SJCRH30 (cell line): Measurements from ENCODE around the gene LANCL1. TPM values are rescaled to one million over a fixed set of nuclear protein-coding genes. Genes with fewer than 3 reads are reported as not detected.
"Not testable (repeated sequence)": the region's sequence is repeated elsewhere in the genome, so short reads cannot be mapped to it uniquely, and the experiment has no call there.

Experiments
- DNase-seq, 2 experiments: peaks; one replicate each; pipeline ENCODE4 v3.0.0-alpha.2; 2015 to 2020
- H3K27ac ChIP-seq: fragments of 250-450 bp; sonication (Bioruptor Pico); 2 replicates; pipeline ENCODE4 v1.5.1; 2020; ENCODE audit warnings: mild to moderate bottlenecking, moderate library complexity
- H3K27me3 ChIP-seq: fragments of 250-450 bp; sonication (Bioruptor Pico); 2 replicates; pipeline ENCODE4 v1.5.1; 2020; ENCODE audit warnings: mild to moderate bottlenecking, moderate library complexity
- H3K36me3 ChIP-seq: fragments of 250-450 bp; sonication (Bioruptor Pico); 2 replicates; pipeline ENCODE4 v1.5.1; 2020; ENCODE audit warnings: mild to moderate bottlenecking, moderate library complexity
- H3K4me1 ChIP-seq: fragments of 250-450 bp; sonication (Bioruptor Pico); 2 replicates; pipeline ENCODE4 v1.5.1; 2020; ENCODE audit warnings: mild to moderate bottlenecking, moderate library complexity
- H3K4me3 ChIP-seq: fragments of 250-450 bp; sonication (Bioruptor Pico); 2 replicates; pipeline ENCODE4 v1.5.1; 2020; ENCODE audit warnings: mild to moderate bottlenecking, moderate library complexity
- H3K9me3 ChIP-seq: fragments of 250-450 bp; sonication (Bioruptor Pico); replicated peaks from 2 replicates; pipeline ENCODE4 v1.5.1; 2020; ENCODE audit warnings: mild to moderate bottlenecking, moderate library complexity
- total RNA-seq: library from RNA; depleted of rRNA; stranded (reverse); fragments of >200 nt; shearing (Covaris generic); gene quantifications from 2 replicates; pipeline ENCODE4 v1.2.3, GENCODE V29; 2014

The LANCL1 gene
- total RNA-seq, 1 experiment from 2014 or later = 42.9 TPM

- no peaks in the 10 kb centered on the region; the same call in none of the 2 replicates for H3K4me1 ChIP-seq
- H3K9me3 ChIP-seq = no peaks in the 10 kb centered on the region
- no peak overlapping the region for H3K27ac ChIP-seq
- no peak for DNase-seq
- H3K4me3 ChIP-seq = no peak overlapping the region
- H3K27me3 ChIP-seq = no peaks in the 10 kb centered on the region
- H3K36me3 ChIP-seq = no peaks in the 10 kb centered on the region
These were observed 2.1 kb upstream of the LANCL1 start for GRCh38 chr2:210478661-210479060.

DNA sequence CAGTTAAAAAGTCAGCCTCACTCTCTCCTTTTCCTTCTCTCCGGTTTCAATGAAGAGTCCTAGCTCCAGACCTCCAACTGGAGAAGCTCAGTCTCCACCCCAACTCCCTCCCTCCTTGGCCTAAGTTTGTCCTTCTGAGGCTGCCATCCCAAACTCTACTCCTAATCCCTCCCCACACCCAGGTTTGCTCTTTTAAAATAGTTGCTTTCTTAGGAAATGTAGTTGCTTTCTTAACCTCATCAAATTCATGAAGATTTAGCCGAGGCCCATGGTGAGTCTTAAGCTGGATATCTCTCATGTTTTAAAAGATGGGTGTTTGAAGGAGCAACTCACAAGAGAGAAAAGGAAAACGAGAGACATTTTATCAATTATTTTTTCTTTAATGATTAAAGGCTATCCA is 937 bp upstream of the LANCL1 start:
- Histone ChIP-seq H3K27ac (peak overlapping the region; percentile 10; the same call in 1 of the 2 replicates), H3K36me3 (no peaks in the 10 kb centered on the region), H3K4me3 (peak overlapping the region; percentile 83), H3K27me3 (no peaks in the 10 kb centered on the region), H3K4me1 (no peaks in the 10 kb centered on the region; the same call in none of the 2 replicates), H3K9me3 (no peaks in the 10 kb centered on the region)
- peak; percentile 44 to 64 for DNase-seq

DNA sequence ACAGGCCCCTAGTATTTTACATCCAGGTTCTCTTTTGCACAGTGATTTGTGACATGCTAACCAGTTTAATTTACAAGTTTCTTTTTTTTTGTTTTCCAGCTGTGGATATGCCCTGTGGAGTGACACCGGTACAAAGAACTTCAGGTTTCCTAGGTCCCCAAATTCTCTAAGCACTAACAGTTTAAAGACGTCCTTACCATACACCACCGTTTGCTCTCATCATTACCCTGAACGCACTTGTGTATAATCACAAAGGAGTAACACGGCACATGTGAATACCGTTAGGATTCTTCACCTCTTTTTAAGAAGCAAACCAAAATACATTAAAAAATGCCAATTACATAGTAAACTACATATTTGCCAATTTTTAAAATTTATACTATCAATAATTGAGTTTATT is 853 bp downstream of the LANCL1 start:
- H3K4me3 ChIP-seq = peak overlapping the region; percentile 83
- H3K36me3 ChIP-seq = peaks cover 8% of the 10 kb centered on the region
- H3K27me3 ChIP-seq = no peaks in the 10 kb centered on the region
- no peaks in the 10 kb centered on the region; the same call in none of the 2 replicates for H3K4me1 ChIP-seq
- no peaks in the 10 kb centered on the region for H3K9me3 ChIP-seq
- DNase-seq = peak in 1 of 2 experiments; percentile 5
- H3K27ac ChIP-seq = peak overlapping the region; percentile 69

DNA sequence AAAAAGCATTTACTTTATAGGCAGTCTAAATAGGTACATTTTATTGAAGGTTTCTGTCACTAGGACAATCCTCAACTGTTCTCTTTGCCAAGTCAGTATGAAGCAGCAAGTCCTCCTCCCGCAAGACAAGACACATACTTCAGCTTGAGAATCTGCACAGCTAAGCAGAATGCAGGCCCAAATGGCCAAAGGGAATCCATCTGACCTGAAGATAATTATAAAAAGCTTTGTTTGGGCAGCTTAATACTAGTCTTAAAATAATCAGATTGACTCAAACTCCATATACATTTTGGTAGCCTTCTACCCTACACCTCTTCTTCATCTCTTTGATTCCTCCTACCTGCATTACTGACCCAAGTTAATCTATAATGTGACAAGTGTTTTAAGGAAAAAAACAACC is 1.8 kb downstream of the LANCL1 start:
- no peak for DNase-seq
- Histone ChIP-seq H3K27ac (no peak overlapping the region), H3K27me3 (no peaks in the 10 kb centered on the region), H3K4me1 (no peaks in the 10 kb centered on the region; the same call in 1 of the 2 replicates), H3K4me3 (no peak overlapping the region), H3K36me3 (peaks cover 15% of the 10 kb centered on the region), H3K9me3 (no peaks in the 10 kb centered on the region)

- DNase-seq = no peak
- no peak overlapping the region for H3K27ac ChIP-seq
- no peaks in the 10 kb centered on the region for H3K4me1 ChIP-seq
These were observed 15.2 kb downstream of the LANCL1 start for GRCh38 chr2:210461401-210461800.

GRCh38 chr2:210460322-210461227 is 16.0 kb downstream of the LANCL1 start:
- Histone ChIP-seq H3K4me1 (no peaks in the 10 kb centered on the region), H3K4me3 (no peak overlapping the region), H3K36me3 (peaks cover 34% of the 10 kb centered on the region), H3K9me3 (no peaks in the 10 kb centered on the region), H3K27me3 (no peaks in the 10 kb centered on the region), H3K27ac (no peak overlapping the region)
- no peak for DNase-seq

More at GRCh38 chr2:210461401-210461800, 15.2 kb downstream of the LANCL1 start:
- Histone ChIP-seq H3K36me3 (peaks cover 34% of the 10 kb centered on the region), H3K4me3 (no peak overlapping the region), H3K27me3 (no peaks in the 10 kb centered on the region), H3K9me3 (no peaks in the 10 kb centered on the region)

DNA sequence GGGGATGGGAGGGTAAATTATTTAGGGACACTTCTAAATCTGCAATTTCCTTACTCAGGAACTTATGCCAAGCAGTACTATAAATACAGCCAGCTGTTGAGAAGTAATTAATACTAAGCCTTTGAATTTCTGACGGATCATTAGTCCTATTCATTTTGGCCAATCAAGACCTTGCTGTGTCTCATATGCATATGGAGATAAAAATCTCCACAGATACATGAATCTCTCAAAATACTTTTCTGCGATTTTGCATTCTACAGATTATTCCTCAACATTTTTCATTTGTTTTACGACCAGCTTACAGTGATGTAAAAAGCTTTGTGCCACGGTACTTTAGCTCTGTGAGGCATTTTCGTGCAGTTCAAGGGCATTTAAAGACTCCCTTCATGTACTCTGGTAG is 16.7 kb downstream of the LANCL1 start:
- H3K27ac ChIP-seq = no peak overlapping the region
- no peak for DNase-seq
- H3K9me3 ChIP-seq = no peaks in the 10 kb centered on the region

DNA sequence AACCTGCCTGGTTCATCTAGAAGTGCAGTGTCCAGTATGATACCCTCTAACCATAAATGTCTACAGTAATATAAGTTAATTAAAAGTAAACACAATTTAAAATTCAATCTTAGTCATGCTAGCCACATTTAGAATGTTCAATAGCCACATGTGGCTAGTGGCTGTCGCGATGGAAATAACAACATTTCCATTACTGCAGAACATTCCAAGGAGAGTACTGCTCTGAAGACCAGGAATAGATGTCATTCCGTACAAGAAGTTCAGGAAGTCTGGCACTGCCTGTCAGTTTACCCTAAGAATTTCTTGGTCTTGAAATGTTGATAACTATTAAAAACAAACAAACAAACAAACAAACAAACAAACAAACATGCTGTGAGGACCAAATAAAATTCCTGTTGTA is 17.2 kb downstream of the LANCL1 start:
- no peak for DNase-seq
- H3K4me3 ChIP-seq = no peak overlapping the region
- H3K27ac ChIP-seq = no peak overlapping the region
- peaks cover 38% of the 10 kb centered on the region for H3K36me3 ChIP-seq
- no peaks in the 10 kb centered on the region for H3K9me3 ChIP-seq
- no peaks in the 10 kb centered on the region for H3K27me3 ChIP-seq
- no peaks in the 10 kb centered on the region for H3K4me1 ChIP-seq

More for the DNA sequence above, 16.7 kb downstream of the LANCL1 start:
- Histone ChIP-seq H3K36me3 (peaks cover 34% of the 10 kb centered on the region), H3K27me3 (no peaks in the 10 kb centered on the region), H3K4me1 (no peaks in the 10 kb centered on the region), H3K4me3 (no peak overlapping the region)

- Histone ChIP-seq H3K27ac (no peak overlapping the region), H3K4me3 (no peak overlapping the region), H3K9me3 (no peaks in the 10 kb centered on the region), H3K27me3 (no peaks in the 10 kb centered on the region), H3K4me1 (no peaks in the 10 kb centered on the region), H3K36me3 (peaks cover 31% of the 10 kb centered on the region)
- no peak for DNase-seq
These were observed 18.2 kb downstream of the LANCL1 start for GRCh38 chr2:210458395-210458794.

GRCh38 chr2:210456571-210456970 is 20.0 kb downstream of the LANCL1 start:
- no peaks in the 10 kb centered on the region for H3K4me1 ChIP-seq
- H3K4me3 ChIP-seq = no peak overlapping the region
- no peaks in the 10 kb centered on the region for H3K9me3 ChIP-seq
- peaks cover 34% of the 10 kb centered on the region for H3K36me3 ChIP-seq
- DNase-seq = no peak
- no peak overlapping the region for H3K27ac ChIP-seq
- H3K27me3 ChIP-seq = no peaks in the 10 kb centered on the region

- H3K36me3 ChIP-seq = peaks cover 29% of the 10 kb centered on the region
- no peaks in the 10 kb centered on the region for H3K4me1 ChIP-seq
- no peak overlapping the region for H3K4me3 ChIP-seq
- H3K27me3 ChIP-seq = no peaks in the 10 kb centered on the region
- peaks cover 5% of the 10 kb centered on the region; the same call in 1 of the 2 replicates for H3K9me3 ChIP-seq
- no peak overlapping the region for H3K27ac ChIP-seq
- DNase-seq = no peak
These were observed 22.2 kb downstream of the LANCL1 start for GRCh38 chr2:210454336-210454735.

- no peaks in the 10 kb centered on the region for H3K27me3 ChIP-seq
- no peaks in the 10 kb centered on the region for H3K4me1 ChIP-seq
- DNase-seq = no peak
- peaks cover 8% of the 10 kb centered on the region; the same call in 1 of the 2 replicates for H3K9me3 ChIP-seq
- no peak overlapping the region for H3K4me3 ChIP-seq
- no peak overlapping the region for H3K27ac ChIP-seq
- peaks cover 22% of the 10 kb centered on the region for H3K36me3 ChIP-seq
These were observed 24.4 kb downstream of the LANCL1 start for GRCh38 chr2:210452194-210452593.

GRCh38 chr2:210450942-210451341 is 25.6 kb downstream of the LANCL1 start:
- not testable (repeated sequence) for H3K4me1 ChIP-seq, H3K4me3 ChIP-seq, H3K27ac ChIP-seq, H3K9me3 ChIP-seq, DNase-seq, H3K27me3 ChIP-seq
- H3K36me3 ChIP-seq = peaks cover 18% of the 10 kb centered on the region

DNA sequence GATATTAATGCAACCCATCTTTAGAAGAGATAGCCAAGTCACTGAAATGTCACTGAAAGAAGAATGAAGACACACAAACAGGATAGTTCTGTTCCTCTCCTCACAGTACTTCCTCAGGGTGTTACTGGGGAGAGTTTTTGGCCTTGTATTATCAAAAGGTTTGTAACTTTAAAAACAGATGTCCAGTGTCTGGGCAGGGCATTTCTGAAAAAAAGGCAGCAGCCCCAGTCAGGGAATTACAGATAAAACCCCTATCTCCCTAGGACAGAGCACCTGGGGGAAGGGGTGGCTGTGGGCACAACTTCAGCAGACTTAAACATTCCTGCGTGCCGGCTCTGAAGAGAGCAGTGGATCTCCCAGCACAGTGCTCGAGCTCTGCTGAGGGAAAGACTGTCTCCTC is 30.8 kb downstream of the LANCL1 start:
- Histone ChIP-seq H3K27ac (no peak overlapping the region), H3K9me3 (peaks cover 6% of the 10 kb centered on the region; the same call in 1 of the 2 replicates), H3K4me1 (no peaks in the 10 kb centered on the region), H3K27me3 (no peaks in the 10 kb centered on the region), H3K4me3 (no peak overlapping the region), H3K36me3 (peaks cover 3% of the 10 kb centered on the region)
- DNase-seq = no peak

DNA sequence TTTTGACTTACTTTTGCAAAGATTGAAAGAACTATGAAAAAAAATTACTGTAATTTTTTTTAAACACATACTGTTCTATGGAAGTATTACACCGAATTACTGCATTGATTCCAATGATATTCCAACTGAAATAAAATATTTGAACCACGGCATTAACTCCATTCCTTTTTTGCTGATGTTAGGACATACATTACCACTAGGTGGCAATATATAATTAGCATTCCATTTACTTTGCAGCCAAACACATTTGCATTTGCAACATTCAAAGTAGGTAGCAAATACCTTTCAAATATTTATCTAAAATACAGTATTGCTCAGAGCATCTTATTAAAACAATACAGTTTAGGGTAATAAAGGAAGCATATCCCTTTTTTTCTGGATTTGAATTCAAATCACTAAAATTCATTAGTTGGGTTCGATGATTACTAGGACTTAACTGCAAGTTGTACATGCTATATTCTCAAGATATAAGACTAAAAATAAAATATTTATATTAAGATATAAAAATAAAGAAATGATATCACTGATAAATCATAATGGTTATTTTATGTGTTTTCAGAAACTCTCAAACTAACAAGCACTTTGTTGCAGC is 31.3 kb downstream of the LANCL1 start:
- Histone ChIP-seq H3K9me3 (peaks cover 3% of the 10 kb centered on the region; the same call in 1 of the 2 replicates), H3K27ac (no peak overlapping the region), H3K4me3 (no peak overlapping the region), H3K4me1 (no peaks in the 10 kb centered on the region), H3K27me3 (no peaks in the 10 kb centered on the region), H3K36me3 (no peaks in the 10 kb centered on the region; the same call in 1 of the 2 replicates)
- peak in 1 of 2 experiments; percentile 41 for DNase-seq
